Adipocyte (in vitro differentiated cells): ENCODE measurements around the gene SCN11A.

Source experiments
- DNase-seq: peaks from one replicate; pipeline ENCODE4 v3.0.0-alpha.2; 2015; ENCODE audit warnings: low read depth
- H3K27me3 ChIP-seq: replicated peaks from 2 replicates; pipeline ENCODE4 v1.7.0; 2013; ENCODE audit warnings: mild to moderate bottlenecking, low read length, moderate library complexity; ENCODE audit not compliant: control insufficient read depth, insufficient read depth
- H3K36me3 ChIP-seq: 2 replicates; pipeline ENCODE4 v1.7.0; 2013; ENCODE audit warnings: low read length, mild to moderate bottlenecking, moderate library complexity; ENCODE audit not compliant: control insufficient read depth, insufficient read depth, severe bottlenecking
- H3K4me1 ChIP-seq: 2 replicates; pipeline ENCODE4 v1.7.0; 2013; ENCODE audit warnings: mild to moderate bottlenecking, low read length, moderate library complexity; ENCODE audit not compliant: control insufficient read depth, insufficient read depth
- H3K4me3 ChIP-seq: 2 replicates; pipeline ENCODE4 v1.7.0; 2013; ENCODE audit warnings: mild to moderate bottlenecking, low read length, moderate library complexity
- H3K9ac ChIP-seq: 2 replicates; pipeline ENCODE4 v1.7.0; 2013; ENCODE audit warnings: mild to moderate bottlenecking, low read length, moderate library complexity
- H3K9me3 ChIP-seq: 2 replicates; pipeline ENCODE4 v1.7.0; 2013; ENCODE audit warnings: mild to moderate bottlenecking, low read length, moderate library complexity; ENCODE audit not compliant: control insufficient read depth

The SCN11A gene

GRCh38 chr3:39022286-39022630, 29.5 kb downstream of the SCN11A start:
- no peaks in the 10 kb centered on the region for H3K36me3 ChIP-seq
- no peak for DNase-seq
- H3K9ac ChIP-seq: no peak overlapping the region
- no peaks in the 10 kb centered on the region for H3K27me3 ChIP-seq
- H3K9me3 ChIP-seq: no peaks in the 10 kb centered on the region
- no peak overlapping the region for H3K4me3 ChIP-seq
- H3K4me1 ChIP-seq: peaks cover 10% of the 10 kb centered on the region

GRCh38 chr3:39021465-39022285, 30.1 kb downstream of the SCN11A start:
- no peak for DNase-seq
- H3K4me3 ChIP-seq: no peak overlapping the region
- H3K4me1 ChIP-seq: peaks cover 10% of the 10 kb centered on the region
- no peak overlapping the region for H3K9ac ChIP-seq
- H3K9me3 ChIP-seq: no peaks in the 10 kb centered on the region
- H3K36me3 ChIP-seq: no peaks in the 10 kb centered on the region
- no peaks in the 10 kb centered on the region for H3K27me3 ChIP-seq

GRCh38 chr3:39021029-39021428, 30.7 kb downstream of the SCN11A start:
- H3K36me3 ChIP-seq: no peaks in the 10 kb centered on the region
- no peak overlapping the region for H3K9ac ChIP-seq
- peaks cover 10% of the 10 kb centered on the region for H3K4me1 ChIP-seq
- H3K9me3 ChIP-seq: no peaks in the 10 kb centered on the region
- no peak for DNase-seq
- H3K27me3 ChIP-seq: no peaks in the 10 kb centered on the region
- H3K4me3 ChIP-seq: no peak overlapping the region

- Histone ChIP-seq H3K36me3 (no peaks in the 10 kb centered on the region), H3K4me1 (peaks cover 3% of the 10 kb centered on the region), H3K9ac (no peak overlapping the region), H3K9me3 (no peaks in the 10 kb centered on the region), H3K27me3 (peaks cover 5% of the 10 kb centered on the region), H3K4me3 (no peak overlapping the region)
- no peak for DNase-seq
Measured at GRCh38 chr3:39019299-39019698, 32.4 kb downstream of the SCN11A start.

GRCh38 chr3:39015418-39015817, 36.3 kb downstream of the SCN11A start:
- Histone ChIP-seq H3K36me3 (no peaks in the 10 kb centered on the region), H3K27me3 (peaks cover 5% of the 10 kb centered on the region), H3K4me3 (no peak overlapping the region), H3K9me3 (no peaks in the 10 kb centered on the region), H3K9ac (no peak overlapping the region), H3K4me1 (peaks cover 2% of the 10 kb centered on the region)
- no peak for DNase-seq

- Histone ChIP-seq H3K4me1 (no peaks in the 10 kb centered on the region), H3K9ac (no peak overlapping the region), H3K27me3 (peaks cover 5% of the 10 kb centered on the region), H3K4me3 (no peak overlapping the region), H3K36me3 (no peaks in the 10 kb centered on the region), H3K9me3 (no peaks in the 10 kb centered on the region)
- DNase-seq: no peak
Measured at GRCh38 chr3:39013921-39014509, 37.7 kb downstream of the SCN11A start.

GRCh38 chr3:39013289-39013688, 38.5 kb downstream of the SCN11A start:
- Histone ChIP-seq H3K4me1 (no peaks in the 10 kb centered on the region), H3K9me3 (peaks cover under 1% of the 10 kb centered on the region), H3K27me3 (peaks cover 5% of the 10 kb centered on the region), H3K4me3 (no peak overlapping the region), H3K36me3 (no peaks in the 10 kb centered on the region), H3K9ac (no peak overlapping the region)
- DNase-seq: no peak

- no peaks in the 10 kb centered on the region for H3K36me3 ChIP-seq
- no peaks in the 10 kb centered on the region for H3K4me1 ChIP-seq
- H3K9ac ChIP-seq: no peak overlapping the region
- DNase-seq: no peak
- H3K27me3 ChIP-seq: peaks cover 5% of the 10 kb centered on the region
- H3K4me3 ChIP-seq: no peak overlapping the region
- peaks cover 3% of the 10 kb centered on the region for H3K9me3 ChIP-seq
Measured at GRCh38 chr3:39011191-39011736, 40.5 kb downstream of the SCN11A start.

- H3K4me1 ChIP-seq: peaks cover 9% of the 10 kb centered on the region
- no peaks in the 10 kb centered on the region for H3K27me3 ChIP-seq
- peaks cover 3% of the 10 kb centered on the region for H3K9me3 ChIP-seq
- no peak for DNase-seq
- H3K36me3 ChIP-seq: no peaks in the 10 kb centered on the region
- H3K4me3 ChIP-seq: no peak overlapping the region
- no peak overlapping the region for H3K9ac ChIP-seq
Measured at GRCh38 chr3:39005295-39005694, 46.4 kb downstream of the SCN11A start.
